Immature natural killer cell (primary cell): ENCODE data around the gene ANKRD28. TPM values are rescaled to one million over a fixed set of nuclear protein-coding genes. Genes with fewer than 3 reads are reported as not detected.
A peak's percentile ranks its signal among the peaks of the same experiment; 100 is the strongest.
"Not testable (repeated sequence)": the region's sequence is repeated elsewhere in the genome, so short reads cannot be mapped to it uniquely, and the experiment has no call there.

ENCODE experiments used
- DNase-seq, 3 donors: peaks; one replicate each; pipeline ENCODE4 v3.0.0; 2022; ENCODE audit warnings: mixed read lengths in 1 of 3
- H3K27ac Mint-ChIP-seq, 6 donors: one replicate each; pipeline ENCODE4 v1.8.0; 2020; ENCODE audit warnings: mixed read lengths in 6 of 6, mild to moderate bottlenecking in 5 of 6, inconsistent platforms in 4 of 6, moderate library complexity in 3 of 6
- H3K27me3 Mint-ChIP-seq, 3 donors: one replicate each; pipeline ENCODE4 v1.8.0; 2020 to 2021; ENCODE audit warnings: low read depth in 3 of 3, mild to moderate bottlenecking in 3 of 3, mixed read lengths in 3 of 3, moderate library complexity in 3 of 3, inconsistent platforms in 1 of 3
- H3K36me3 Mint-ChIP-seq, 3 donors: one replicate each; pipeline ENCODE4 v1.8.0; 2020; ENCODE audit warnings: mixed read lengths in 3 of 3, inconsistent platforms in 2 of 3, mild to moderate bottlenecking in 2 of 3
- H3K4me1 Mint-ChIP-seq, 2 donors: one replicate each; pipeline ENCODE4 v1.8.0; 2020; ENCODE audit warnings: inconsistent platforms in 2 of 2, mild to moderate bottlenecking in 2 of 2, mixed read lengths in 2 of 2, moderate library complexity in 1 of 2
- H3K4me3 Mint-ChIP-seq, 5 donors: one replicate each; pipeline ENCODE4 v1.8.0; 2020; ENCODE audit warnings: mild to moderate bottlenecking in 5 of 5, mixed read lengths in 5 of 5, inconsistent platforms in 3 of 5, moderate library complexity in 3 of 5
- H3K9me3 Mint-ChIP-seq, 6 donors: one replicate each; pipeline ENCODE4 v1.8.0; 2020; ENCODE audit warnings: mild to moderate bottlenecking in 6 of 6, mixed read lengths in 6 of 6, inconsistent platforms in 4 of 6, moderate library complexity in 3 of 6
- polyA plus RNA-seq, 3 donors: library from polyadenylated mRNA; unstranded; fragments of 300-500 nt; fragmentation: Illumina TruSeq; gene quantifications; one replicate each; pipeline ENCODE4 v1.2.3, GENCODE V29; 2021

Gene ANKRD28
- polyA plus RNA-seq, 3 donors from 2014 or later, result 5.2 to 9.6 (median 5.9) TPM

DNA sequence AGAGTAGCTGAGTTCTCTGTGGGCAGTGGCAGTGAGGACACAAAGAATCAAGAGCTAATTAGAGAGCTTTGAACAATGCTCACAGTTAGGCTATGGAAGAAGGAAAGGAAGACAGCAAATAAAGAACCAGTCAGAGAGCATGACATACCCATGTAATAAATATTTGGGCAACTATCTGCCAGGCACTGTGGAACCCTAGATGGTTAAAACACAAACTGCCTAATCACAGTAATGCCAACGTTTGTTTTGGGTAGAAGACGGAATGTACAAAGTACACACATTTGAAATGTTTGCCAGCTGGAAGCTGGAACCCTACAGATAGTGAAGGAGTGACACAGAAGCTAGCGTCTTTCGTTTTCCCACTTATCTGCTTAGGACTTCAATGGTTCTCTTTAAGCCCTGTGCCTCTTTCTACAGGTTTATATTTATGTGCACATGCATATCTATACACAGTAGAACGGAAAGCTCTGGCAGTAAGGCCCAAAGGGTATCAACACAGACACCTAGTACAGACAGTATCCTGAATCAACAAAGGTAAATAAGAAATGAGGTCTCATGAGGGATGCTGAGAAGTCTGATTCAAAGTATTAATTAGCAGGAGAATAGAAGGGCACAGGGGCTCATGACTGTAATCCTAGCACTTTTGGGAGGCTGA lies 44.6 kb downstream of the ANKRD28 start:
- no peaks in the 10 kb centered on the region for H3K27me3 Mint-ChIP-seq
- H3K4me3 Mint-ChIP-seq, result no peak overlapping the region
- H3K27ac Mint-ChIP-seq, result no peak overlapping the region
- peaks cover 7 to 22% (median 10%) of the 10 kb centered on the region in 3 donors for H3K36me3 Mint-ChIP-seq
- no peak for DNase-seq
- H3K4me1 Mint-ChIP-seq, result peaks cover 0 to 4% of the 10 kb centered on the region in 2 donors
- no peaks in the 10 kb centered on the region for H3K9me3 Mint-ChIP-seq

DNA sequence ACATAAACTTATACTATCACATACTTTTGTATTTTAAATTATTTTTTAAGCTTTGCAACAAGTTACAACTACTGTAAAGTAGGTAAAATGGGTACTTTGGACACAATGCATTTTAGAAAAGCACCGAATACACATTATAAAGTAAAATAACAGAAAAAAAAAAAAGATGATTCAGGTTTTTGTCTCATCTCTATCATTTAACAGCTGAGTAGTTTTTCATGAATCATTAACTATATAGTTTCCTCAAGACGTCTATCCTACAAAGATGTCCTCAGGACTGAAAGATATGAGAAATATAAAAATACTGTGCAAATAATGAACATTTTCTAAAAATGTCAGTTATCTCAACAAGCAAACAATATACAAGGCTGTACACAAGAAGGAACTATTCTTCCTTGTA lies 46.9 kb downstream of the ANKRD28 start:
- Mint-ChIP-seq H3K27ac (no peak overlapping the region), H3K4me3 (no peak overlapping the region), H3K27me3 (no peaks in the 10 kb centered on the region), H3K4me1 (peaks cover 12 to 16% of the 10 kb centered on the region in 2 donors), H3K36me3 (peaks cover 11 to 29% (median 24%) of the 10 kb centered on the region in 3 donors), H3K9me3 (no peaks in the 10 kb centered on the region)
- no peak for DNase-seq

DNA sequence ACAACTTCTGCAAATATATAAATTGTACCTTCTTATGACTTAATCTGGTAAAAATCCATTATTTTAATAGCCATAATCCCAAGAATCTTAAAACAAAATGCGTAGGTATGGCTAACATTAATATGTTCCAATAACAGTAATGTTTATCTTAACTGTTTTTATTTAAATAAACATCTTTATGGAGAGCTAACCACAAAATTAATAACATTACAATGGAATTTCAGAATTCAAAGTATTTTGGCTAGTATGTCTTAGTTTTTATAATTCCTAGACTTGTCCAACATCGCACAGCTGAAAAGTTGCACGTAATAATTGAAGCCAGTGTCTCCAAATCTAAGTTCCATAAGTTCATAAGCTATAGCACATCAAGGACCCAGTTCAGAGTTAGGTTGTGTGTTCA lies 47.6 kb downstream of the ANKRD28 start:
- H3K4me1 Mint-ChIP-seq, result peaks cover 10 to 16% of the 10 kb centered on the region in 2 donors

DNA sequence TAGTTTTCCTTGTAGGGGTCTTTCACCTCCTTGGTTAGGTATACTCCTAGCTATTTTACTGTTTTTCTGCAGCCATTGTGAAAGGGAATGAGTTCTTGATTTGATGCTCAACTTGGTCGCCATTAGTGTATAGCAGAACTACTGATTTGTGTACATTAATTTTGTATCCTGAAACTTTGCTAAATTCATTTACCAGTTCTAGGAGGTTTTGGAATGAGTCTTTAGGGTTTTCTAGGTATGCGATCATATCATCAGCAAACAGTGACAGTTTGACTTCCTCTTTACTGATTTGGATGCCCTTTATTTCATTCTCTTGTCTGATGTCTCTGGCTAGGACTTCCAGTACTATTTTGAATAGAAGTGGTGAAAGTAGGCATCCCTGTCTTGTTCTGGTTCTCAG lies 51.9 kb downstream of the ANKRD28 start:
- Mint-ChIP-seq H3K4me1 (peaks cover 14 to 16% of the 10 kb centered on the region in 2 donors), H3K36me3 (peaks cover 23 to 43% (median 35%) of the 10 kb centered on the region in 3 donors)
- H3K27me3 Mint-ChIP-seq, H3K9me3 Mint-ChIP-seq, H3K27ac Mint-ChIP-seq, H3K4me3 Mint-ChIP-seq, DNase-seq: not testable (repeated sequence)

More for the DNA sequence above, 47.6 kb downstream of the ANKRD28 start:
- peaks cover 11 to 29% (median 24%) of the 10 kb centered on the region in 3 donors for H3K36me3 Mint-ChIP-seq
- no peak overlapping the region for H3K4me3 Mint-ChIP-seq
- no peaks in the 10 kb centered on the region for H3K27me3 Mint-ChIP-seq
- H3K9me3 Mint-ChIP-seq, result peaks cover 0 to under 1% (median 0%) of the 10 kb centered on the region in 6 donors
- H3K27ac Mint-ChIP-seq, result no peak overlapping the region
- no peak for DNase-seq

DNA sequence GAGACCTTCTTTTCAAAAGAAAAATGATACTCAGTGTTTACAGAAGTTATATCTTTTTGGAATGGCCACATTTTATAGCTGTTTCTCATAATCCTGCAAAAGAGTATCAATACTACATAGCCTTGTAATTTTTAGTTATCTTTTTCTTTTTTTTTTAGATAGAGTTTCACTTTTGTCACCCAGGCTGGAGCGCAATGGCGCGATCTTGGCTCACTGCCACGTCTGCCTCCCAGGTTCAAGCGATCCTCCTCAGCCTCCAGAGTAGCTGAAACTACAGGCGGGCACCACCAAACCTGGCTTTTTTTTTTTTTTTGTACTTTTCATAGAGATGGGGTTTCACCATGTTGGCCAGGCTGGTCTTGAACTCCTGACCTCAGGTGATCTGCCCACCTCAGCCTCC lies 53.6 kb downstream of the ANKRD28 start:
- no peak for DNase-seq
- peaks cover under 1 to 10% (median 6%) of the 10 kb centered on the region in 6 donors for H3K9me3 Mint-ChIP-seq
- H3K27ac Mint-ChIP-seq, result no peak overlapping the region
- H3K4me3 Mint-ChIP-seq, result no peak overlapping the region
- H3K36me3 Mint-ChIP-seq, result peaks cover 25 to 48% (median 39%) of the 10 kb centered on the region in 3 donors
- peaks cover 0 to 3% (median 0%) of the 10 kb centered on the region in 3 donors for H3K27me3 Mint-ChIP-seq
- peaks cover 16% of the 10 kb centered on the region in 2 donors for H3K4me1 Mint-ChIP-seq

DNA sequence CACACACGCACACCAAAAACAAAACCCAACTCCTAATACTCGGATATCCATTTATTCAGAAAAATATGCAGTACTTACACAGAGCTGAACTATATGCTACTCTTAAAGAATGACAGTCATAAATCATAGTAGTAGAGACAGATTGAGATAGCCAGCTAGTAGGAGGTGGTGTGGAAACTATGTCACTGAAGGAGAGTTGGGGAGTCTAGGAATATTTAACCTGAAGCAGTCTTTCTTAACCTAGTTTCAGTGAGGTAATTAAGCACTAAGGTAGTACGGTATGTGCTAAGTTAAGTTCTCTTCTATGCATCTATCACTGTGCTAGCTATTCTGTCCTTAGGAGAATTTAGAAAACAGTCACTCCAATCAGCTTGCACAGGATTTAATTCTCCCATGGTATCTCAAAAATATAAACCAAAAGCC lies 54.2 kb downstream of the ANKRD28 start:
- Mint-ChIP-seq H3K36me3 (peaks cover 31 to 49% (median 45%) of the 10 kb centered on the region in 3 donors), H3K27ac (peak overlapping the region in 3 of 6 donors; percentile 24 to 33 (median 32)), H3K9me3 (peaks cover 7 to 16% (median 10%) of the 10 kb centered on the region in 6 donors), H3K4me3 (no peak overlapping the region), H3K27me3 (peaks cover 0 to 3% (median 0%) of the 10 kb centered on the region in 3 donors), H3K4me1 (peaks cover 16% of the 10 kb centered on the region in 2 donors)
- DNase-seq, result no peak

DNA sequence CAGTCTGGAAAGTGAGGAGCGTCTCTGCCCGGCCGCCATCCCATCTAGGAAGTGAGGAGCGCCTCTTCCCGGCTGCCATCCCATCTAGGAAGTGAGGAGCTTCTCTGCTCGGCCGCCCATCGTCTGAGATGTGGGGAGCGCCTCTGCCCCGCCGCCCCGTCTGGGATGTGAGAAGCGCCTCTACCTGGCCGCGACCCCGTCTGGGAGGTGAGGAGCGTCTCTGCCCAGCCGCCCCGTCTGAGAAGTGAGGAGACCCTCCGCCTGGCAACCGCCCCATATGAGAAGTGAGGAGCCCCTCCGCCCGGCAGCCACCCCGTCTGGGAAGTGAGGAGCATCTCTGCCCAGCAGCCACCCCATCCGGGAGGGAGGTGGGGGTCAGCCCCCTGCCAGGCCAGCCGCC lies 55.5 kb downstream of the ANKRD28 start:
- not testable (repeated sequence) for H3K27me3 Mint-ChIP-seq, DNase-seq, H3K27ac Mint-ChIP-seq, H3K4me3 Mint-ChIP-seq
- Mint-ChIP-seq H3K4me1 (peaks cover 6 to 11% of the 10 kb centered on the region in 2 donors), H3K36me3 (peaks cover 32 to 49% (median 49%) of the 10 kb centered on the region in 3 donors), H3K9me3 (peaks cover 13 to 24% (median 16%) of the 10 kb centered on the region in 6 donors)

DNA sequence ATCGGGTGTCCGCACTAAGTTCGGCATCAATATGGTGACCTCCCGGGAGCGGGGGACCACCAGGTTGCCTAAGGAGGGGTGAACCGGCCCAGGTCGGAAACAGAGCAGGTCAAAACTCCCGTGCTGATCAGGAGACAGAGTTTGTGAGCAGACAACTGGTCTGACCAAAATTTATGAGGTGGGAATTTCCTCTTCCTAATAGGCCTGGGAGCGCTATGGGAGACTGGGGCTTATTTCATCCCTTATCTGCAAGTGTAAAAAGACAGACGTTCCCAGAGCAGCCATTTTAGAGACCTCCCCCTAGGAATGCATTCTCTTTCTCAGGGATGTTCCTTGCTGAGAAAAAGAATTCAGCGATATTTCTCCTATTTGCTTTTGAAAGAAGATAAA lies 59.2 kb downstream of the ANKRD28 start:
- peaks cover 35 to 66% (median 59%) of the 10 kb centered on the region in 3 donors for H3K36me3 Mint-ChIP-seq
- peaks cover 12 to 26% (median 16%) of the 10 kb centered on the region in 6 donors for H3K9me3 Mint-ChIP-seq
- not testable (repeated sequence) for H3K4me1 Mint-ChIP-seq, H3K4me3 Mint-ChIP-seq, DNase-seq, H3K27me3 Mint-ChIP-seq
- peak overlapping the region in 1 of 6 donors; percentile 13 for H3K27ac Mint-ChIP-seq

DNA sequence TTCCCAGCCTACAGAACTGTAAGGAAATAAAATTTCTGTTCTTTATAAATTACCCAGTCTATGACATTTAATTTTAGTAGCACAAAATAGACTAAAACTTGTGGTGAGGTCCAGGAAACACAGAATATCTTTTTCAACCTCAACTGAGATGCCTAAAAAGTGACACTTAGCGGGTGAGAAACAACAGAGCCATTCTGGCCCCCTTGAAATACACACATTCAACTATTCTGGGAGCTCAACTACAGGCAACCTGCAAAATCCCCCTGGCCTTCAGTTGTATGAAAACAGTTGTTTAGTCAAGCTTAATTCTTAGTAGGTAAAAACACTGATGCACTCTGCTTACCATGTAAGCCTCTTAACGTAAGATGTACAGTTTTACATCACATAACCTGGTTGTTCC lies 66.8 kb downstream of the ANKRD28 start:
- no peaks in the 10 kb centered on the region for H3K9me3 Mint-ChIP-seq
- H3K27me3 Mint-ChIP-seq, result peaks cover 0 to 2% (median 0%) of the 10 kb centered on the region in 3 donors
- H3K4me1 Mint-ChIP-seq, result peaks cover 44% of the 10 kb centered on the region in 2 donors
- H3K4me3 Mint-ChIP-seq, result peak overlapping the region; percentile 51 to 84 (median 79)
- H3K27ac Mint-ChIP-seq, result peak overlapping the region; percentile 53 to 95 (median 85)
- peaks cover 10 to 27% (median 10%) of the 10 kb centered on the region in 3 donors for H3K36me3 Mint-ChIP-seq
- peak; percentile 52 to 65 (median 55) for DNase-seq

DNA sequence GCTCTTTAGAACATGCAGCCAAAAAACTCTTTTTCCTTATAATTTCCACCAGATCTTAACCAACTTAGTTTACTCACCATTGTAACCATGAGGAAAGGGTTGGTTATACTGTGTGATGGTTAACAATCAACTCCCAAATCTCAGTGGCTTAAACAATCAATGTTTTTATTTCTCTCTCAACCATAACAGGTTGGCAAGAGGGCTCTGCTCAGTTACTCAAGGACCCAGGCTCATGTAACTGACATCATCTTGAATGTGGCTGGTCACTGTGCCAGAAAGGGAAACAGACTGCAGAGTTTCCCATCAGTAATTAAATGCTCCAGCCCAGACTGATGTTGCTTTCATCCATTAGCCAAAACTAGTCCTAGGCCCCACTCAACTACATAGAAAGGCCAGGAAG lies 69.0 kb downstream of the ANKRD28 start:
- peaks cover 0 to 2% (median 0%) of the 10 kb centered on the region in 3 donors for H3K27me3 Mint-ChIP-seq
- no peaks in the 10 kb centered on the region for H3K9me3 Mint-ChIP-seq
- no peak overlapping the region for H3K27ac Mint-ChIP-seq
- peaks cover 44% of the 10 kb centered on the region in 2 donors for H3K4me1 Mint-ChIP-seq
- no peak for DNase-seq
- H3K4me3 Mint-ChIP-seq, result no peak overlapping the region
- H3K36me3 Mint-ChIP-seq, result peaks cover 12 to 20% (median 12%) of the 10 kb centered on the region in 3 donors

DNA sequence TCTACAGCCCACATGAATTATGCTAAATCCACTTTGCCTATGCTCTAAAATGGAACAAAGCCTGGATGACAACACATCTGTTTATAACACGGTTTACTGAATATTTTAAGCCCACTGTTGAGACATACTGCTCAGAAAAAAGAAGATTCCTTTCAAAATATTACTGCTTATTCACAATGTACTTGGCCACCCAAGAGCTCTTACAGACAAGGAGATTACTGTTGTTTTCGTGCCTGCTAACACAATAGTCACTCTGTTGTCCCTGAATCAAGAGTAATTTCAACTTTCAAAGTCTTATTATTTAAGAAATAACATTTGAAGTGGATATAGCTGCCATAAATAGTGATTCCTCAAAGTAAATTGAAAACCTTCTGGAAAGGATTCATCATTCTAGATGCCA lies 70.9 kb downstream of the ANKRD28 start:
- H3K4me1 Mint-ChIP-seq, result peaks cover 32 to 36% of the 10 kb centered on the region in 2 donors
- no peaks in the 10 kb centered on the region for H3K9me3 Mint-ChIP-seq
- H3K36me3 Mint-ChIP-seq, result peaks cover 12 to 26% (median 21%) of the 10 kb centered on the region in 3 donors
- no peak overlapping the region for H3K27ac Mint-ChIP-seq
- H3K4me3 Mint-ChIP-seq, result no peak overlapping the region
- no peaks in the 10 kb centered on the region for H3K27me3 Mint-ChIP-seq
- DNase-seq, result no peak

DNA sequence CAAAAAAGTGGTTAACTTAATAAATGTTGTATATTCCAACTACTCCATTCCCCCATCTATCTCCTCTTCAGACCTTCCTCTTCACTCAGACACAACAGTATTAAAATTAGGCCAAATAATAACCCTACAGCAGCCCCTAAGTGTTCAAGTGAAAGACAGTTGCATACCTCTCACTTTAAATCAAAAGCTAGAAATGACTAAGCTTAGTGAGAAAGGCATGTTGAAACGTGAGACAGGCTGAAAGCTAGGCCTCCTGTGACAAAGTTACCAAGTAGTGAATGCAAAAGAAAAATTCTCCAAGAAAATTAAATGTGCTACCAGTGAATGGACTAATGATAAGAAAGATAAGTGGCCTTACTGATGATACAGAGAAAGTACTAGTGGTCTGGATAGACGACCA lies 71.7 kb downstream of the ANKRD28 start:
- Mint-ChIP-seq H3K4me3 (no peak overlapping the region), H3K27me3 (no peaks in the 10 kb centered on the region), H3K27ac (peak overlapping the region in 3 of 6 donors; percentile 9 to 78 (median 60)), H3K4me1 (peaks cover 25 to 28% of the 10 kb centered on the region in 2 donors), H3K9me3 (no peaks in the 10 kb centered on the region), H3K36me3 (peaks cover 12 to 26% (median 21%) of the 10 kb centered on the region in 3 donors)
- no peak for DNase-seq

DNA sequence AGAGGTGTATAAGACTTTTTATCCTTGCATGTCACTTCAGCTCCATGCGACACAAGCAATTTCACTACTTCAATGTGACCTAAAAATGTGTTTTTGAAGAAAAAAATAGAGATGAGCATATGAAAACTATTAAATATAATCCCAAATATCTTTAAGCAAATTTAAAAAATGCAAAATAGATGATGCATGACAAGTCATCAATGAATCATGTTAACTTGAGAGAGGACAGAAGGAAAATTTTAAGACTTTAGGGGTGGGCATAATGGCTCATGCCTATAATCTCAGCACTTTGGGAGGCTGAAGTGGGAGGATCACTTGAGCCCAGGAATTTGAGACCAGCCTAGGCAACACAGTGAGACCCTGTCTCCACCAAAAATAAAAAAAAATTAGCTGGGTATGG lies 73.3 kb downstream of the ANKRD28 start:
- Mint-ChIP-seq H3K27me3 (no peaks in the 10 kb centered on the region), H3K4me3 (no peak overlapping the region), H3K27ac (no peak overlapping the region), H3K36me3 (peaks cover 21 to 40% (median 31%) of the 10 kb centered on the region in 3 donors), H3K9me3 (no peaks in the 10 kb centered on the region), H3K4me1 (peaks cover 11 to 16% of the 10 kb centered on the region in 2 donors)
- no peak for DNase-seq

DNA sequence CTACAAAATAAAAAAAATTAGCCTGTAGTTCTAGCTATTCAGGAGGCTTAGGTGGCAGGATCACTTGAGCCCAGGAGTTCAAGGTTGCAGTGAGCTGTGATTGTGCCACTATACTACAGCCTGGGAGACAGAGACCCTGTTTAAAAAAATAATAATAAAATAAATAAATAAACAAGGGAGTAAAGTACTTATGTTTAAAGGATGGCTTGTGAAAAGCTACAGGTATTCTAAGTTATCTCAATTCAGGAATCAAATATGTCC lies 74.2 kb downstream of the ANKRD28 start:
- Mint-ChIP-seq H3K27ac (no peak overlapping the region), H3K4me1 (peaks cover 4 to 7% of the 10 kb centered on the region in 2 donors), H3K36me3 (peaks cover 21 to 40% (median 34%) of the 10 kb centered on the region in 3 donors), H3K27me3 (no peaks in the 10 kb centered on the region), H3K9me3 (no peaks in the 10 kb centered on the region), H3K4me3 (no peak overlapping the region)
- DNase-seq, result no peak
